Measurements from ENCODE around the gene ATXN1.

The ATXN1 gene

DNA sequence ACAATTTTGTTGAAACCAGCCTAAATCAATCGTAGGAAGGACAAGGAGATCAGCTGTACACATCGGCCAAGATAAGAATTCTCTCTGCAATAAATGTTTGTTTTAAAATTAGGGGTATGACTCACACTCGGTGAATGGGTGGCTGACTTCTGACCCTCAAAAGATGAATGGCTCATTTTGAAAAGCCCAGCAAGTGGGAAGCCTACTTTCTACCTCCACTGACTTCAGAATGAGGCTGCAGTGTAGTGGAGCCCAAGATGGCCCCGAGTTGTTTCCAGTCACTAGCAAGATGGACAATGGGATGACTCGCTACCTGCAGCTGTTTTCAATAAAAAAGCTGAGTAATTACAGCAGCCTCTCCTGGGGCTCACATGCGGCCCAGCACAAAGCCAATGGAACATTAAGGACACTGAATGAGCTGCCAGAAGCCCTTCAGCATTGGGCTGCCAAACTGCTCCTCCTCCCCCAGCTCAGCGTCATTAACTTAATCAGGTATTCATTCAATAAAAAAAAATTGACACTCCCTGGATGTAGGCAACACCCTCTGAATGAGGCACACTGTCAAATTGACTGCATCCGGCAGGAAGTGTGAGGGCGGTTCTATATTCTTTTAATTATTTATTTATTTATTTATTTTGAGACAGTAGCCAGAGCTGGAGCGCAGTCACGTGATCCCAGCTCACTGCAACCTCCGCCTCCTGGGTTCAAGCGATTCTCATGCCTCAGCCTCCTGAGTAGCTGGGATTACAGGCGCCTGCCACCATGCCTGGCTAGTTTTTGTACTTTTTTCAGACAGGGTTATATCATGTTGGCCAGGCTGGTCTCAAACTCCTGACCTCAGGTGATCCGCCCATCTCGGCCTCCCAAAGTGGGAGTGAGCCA is 415.6 kb downstream of the ATXN1 start:
- DNase-seq (ENCODE audit: low read depth in 3 of 3, low spot score in 1 of 3) = no peak

DNA sequence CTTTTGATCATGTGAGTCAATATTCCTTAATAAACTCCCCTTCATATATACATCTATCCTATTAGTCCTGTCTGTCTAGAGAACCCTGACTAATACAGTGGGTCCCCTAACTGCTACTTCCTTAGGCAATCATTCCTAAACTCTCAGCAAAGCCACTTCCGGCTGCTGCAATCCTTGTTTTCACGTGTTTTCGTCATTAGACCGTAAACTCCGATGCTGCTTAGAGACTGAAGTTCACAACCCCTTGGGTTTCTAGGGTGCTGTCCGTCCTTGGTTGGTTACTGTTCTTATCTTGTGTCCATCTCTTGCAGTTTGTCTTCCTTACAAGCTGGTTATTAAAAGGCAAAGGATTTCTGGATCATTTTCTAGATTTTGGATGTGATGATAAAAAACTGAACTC is 416.5 kb downstream of the ATXN1 start:
- no peak for DNase-seq (ENCODE audit: low read depth in 3 of 3, low spot score in 1 of 3)

DNA sequence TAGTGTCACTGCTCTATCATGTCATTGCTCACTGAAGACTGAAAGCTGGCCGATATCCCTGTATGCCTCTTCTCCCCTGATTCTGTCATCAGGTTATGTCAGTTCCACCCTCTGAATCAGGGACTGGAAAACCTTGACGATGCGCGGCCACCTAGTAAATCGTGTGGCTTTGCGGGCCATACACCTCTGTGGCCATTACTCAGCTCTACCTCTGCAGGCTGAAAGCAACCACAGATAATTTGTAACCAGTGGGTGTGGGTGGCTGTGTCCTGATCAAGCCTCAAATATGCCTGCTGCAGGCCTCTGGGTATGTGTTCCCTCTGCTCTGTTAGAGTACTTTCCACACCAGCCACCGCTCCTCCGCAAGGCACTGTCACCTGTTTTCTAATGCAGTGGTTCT is 417.7 kb downstream of the ATXN1 start:
- DNase-seq (ENCODE audit: low read depth in 3 of 3, low spot score in 1 of 3) = no peak

DNA sequence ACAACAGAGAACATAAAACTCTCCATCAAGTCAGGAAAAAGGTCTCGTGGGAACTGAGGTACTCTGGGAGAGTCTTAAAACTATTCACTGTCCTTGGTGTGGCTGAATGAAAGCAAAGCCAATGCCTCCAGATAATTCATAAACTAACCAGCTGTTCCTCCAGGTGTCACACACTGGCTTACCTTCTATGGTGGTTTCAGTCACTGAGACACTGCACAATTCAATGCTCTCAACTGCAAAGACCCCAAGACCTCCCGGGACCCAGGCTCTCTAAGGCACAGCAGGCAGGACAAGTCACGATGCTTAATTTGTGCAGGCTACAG is 422.0 kb downstream of the ATXN1 start:
- DNase-seq (ENCODE audit: low read depth in 3 of 3, low spot score in 1 of 3) = no peak

DNA sequence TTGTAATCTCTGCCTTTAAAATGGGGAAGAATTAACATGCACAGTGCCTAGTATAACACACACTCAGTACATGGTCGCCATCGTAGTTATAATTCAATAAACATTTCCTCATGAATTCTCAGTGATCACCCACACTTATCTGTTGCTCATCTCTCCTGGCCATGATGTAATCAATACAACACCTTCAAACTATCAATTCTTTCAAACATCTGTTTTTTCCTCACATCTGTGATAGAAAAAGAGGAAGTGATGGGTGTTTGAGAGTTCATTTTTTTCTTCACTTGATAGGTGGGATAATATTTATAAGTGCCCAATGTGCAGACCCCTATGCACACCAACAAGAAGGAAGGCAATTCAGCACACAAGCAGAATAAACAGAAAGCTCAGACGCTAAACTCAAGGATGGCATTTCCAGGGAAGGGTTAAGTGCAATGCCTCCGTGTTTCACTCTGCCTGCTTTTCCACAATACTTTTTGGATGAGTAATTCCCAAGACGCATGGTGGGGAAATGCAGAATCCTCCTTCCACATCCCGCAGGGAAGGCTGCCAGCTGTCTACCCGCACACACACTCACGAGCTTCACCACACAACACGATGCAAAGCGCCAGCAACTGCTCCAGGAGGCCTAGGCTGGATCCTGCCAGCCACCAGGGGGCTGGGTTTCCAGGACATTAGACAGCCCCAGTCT is 422.5 kb downstream of the ATXN1 start:
- no peak for DNase-seq (ENCODE audit: low read depth in 3 of 3, low spot score in 1 of 3)

DNA sequence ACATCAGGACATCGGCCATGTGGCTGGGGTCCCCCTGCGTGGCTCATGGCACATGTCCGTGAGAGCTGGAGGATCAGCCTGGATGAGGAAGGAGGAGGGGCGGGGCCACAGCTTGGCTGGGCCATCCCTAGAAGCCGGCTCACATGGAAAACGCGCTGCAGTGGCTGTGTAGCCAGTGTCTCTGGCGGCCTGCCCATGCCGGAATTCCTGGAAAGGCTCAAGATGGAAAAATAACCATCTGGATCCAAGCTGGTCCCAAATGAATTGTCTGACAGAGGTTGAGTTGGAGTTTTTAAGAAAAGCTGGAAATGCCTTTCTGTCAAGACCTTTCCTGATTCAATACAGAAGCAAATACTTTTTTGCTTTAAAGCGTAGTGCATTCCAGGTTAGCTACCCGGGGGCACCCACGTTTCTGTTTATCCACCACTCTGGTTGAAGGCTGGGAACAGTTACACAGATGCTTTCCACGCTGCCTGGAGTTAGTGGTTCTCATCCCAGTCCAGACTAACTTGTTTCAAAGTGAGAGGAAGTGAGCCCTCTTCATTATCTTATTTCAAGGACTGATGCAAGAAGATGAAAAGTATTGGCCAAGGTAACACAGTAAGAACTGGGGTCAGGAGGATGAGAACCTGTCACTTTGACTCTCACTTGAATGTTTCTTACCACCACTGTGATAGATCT is 423.8 kb downstream of the ATXN1 start:
- no peak for DNase-seq (ENCODE audit: low read depth in 3 of 3, low spot score in 1 of 3)

DNA sequence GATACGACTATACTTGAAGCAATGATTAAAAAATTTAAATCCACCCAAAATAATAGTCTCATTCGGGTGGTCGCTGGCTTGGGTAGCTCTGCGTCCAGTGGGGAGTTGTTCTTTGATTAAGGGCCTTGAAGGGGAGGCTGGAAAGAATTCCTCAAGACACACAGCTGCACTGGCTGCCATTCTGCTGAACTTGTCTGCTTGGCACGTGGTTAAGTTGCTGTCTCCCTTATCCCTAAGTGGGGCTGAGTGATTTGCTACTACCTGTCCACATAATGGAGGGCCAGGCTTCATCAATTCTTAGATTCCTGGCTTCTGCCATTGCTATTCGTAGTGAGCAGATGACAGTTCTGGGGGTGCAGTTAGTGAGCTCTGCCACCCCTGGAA is 424.4 kb downstream of the ATXN1 start:
- DNase-seq (ENCODE audit: low read depth in 3 of 3, low spot score in 1 of 3) = no peak

DNA sequence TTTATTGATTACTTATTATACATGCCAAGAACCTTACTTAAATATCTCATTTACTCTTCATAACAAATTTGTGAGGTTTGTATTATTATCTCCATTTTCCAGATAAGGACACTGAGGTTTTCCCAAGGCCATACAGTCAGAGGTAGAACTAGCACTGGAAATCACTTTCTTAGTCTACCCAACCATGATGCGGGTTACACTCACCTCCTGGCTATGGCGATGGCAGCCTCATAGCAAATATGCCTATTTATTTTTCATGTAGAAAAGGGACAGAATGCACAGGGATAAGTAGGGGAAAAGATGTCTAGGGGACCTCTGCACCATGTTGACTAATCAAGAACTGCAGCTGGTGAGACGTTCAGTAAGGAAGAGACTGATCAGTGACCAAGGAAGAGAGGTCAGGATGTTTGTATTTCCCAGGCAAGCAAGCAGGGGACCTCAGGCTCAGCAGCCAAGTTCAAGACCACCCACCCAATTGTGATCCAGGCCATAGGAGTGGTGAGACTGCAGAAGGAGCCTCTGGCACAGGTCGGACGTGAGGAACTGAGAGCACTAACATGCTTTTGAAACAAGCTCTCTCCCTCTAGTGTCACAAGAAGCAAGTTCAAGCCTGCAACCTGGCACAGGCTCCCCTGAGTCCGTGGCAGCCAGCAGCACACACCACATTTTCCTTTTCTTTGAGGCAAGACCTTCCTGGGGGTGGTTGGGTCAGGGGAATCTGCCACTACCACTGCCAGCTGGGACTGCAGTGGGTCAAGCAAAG is 425.0 kb downstream of the ATXN1 start:
- DNase-seq (ENCODE audit: low read depth in 3 of 3, low spot score in 1 of 3) = no peak

DNA sequence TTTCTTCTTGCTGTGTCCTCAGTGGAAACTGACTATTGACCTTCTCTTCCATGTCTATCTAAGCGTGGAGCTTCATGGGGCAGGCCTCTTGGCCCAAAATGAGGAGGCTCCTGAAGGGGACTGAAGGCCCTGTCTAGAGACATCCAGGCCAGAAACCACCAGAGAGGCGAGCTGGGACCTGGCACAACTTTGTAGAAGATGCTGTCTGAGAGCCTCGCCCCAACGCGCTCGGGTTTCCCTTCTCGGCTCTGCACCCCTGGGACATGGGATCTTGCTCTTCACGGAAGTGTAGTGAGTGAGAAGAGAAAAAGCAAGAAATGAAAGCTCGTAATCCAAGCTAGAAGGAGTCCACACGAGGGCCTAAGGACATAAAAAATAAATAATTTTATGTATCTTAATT is 426.1 kb downstream of the ATXN1 start:
- DNase-seq (ENCODE audit: low read depth in 3 of 3, low spot score in 1 of 3) = no peak

DNA sequence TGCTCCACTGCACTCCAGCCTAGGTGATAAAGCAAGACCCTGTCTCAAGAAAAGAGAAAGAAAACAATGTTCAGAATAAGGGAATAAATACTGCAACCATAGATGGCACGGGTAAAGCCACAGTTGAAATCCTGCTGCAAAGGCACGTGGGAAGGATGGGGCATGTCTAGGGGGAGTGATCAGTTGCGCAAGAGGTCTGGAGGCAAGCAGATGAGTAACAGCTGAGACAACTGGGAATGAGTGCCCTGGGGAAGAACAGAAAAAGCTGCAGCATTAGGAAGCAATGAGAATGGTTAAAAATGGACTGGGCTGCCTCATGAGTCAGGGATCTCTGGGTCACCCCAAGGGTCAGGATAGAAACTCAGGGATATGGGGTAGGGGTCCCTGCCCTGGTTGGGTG is 426.6 kb downstream of the ATXN1 start:
- DNase-seq (ENCODE audit: low read depth in 3 of 3, low spot score in 1 of 3) = no peak

DNA sequence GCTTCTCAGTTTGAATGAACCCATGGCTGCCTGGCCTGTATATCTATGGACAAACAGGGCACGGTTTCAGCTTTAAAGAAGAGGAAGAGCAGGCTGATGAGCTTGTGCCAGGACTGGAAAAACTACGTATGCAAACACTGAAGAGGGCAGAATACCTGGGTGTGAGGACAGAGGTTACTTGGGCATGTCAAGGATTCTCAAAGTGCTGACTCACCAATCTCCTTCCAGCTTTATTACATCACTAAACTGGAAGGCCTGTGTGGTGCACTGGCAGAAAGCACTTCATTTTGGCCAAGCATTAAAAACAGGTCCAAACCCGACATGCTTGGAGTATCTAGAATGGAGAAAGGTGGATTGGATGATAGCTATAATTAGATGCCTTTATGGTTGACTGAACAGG is 427.7 kb downstream of the ATXN1 start:
- no peak for DNase-seq (ENCODE audit: low read depth in 3 of 3, low spot score in 1 of 3)

DNA sequence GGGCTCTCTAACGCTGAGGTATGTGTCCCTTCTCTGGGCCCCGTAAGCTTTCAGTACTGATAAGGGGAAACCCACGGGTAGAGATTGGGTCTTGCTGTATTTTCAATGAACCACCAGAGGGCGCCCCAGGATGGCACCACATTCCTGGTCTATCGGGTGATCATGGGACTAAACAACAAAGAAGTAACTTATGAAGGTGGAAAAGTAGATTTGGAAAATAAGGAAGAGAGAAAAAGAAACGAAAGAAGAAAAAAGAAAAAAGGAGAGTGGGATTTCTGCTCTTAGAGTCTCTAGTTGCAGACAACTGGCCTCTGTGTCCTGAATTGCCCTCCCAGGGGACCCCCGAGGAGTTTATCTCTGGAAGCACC is 429.1 kb downstream of the ATXN1 start:
- DNase-seq (ENCODE audit: low read depth in 3 of 3, low spot score in 1 of 3) = peak; percentile 60 to 66 (median 65)

DNA sequence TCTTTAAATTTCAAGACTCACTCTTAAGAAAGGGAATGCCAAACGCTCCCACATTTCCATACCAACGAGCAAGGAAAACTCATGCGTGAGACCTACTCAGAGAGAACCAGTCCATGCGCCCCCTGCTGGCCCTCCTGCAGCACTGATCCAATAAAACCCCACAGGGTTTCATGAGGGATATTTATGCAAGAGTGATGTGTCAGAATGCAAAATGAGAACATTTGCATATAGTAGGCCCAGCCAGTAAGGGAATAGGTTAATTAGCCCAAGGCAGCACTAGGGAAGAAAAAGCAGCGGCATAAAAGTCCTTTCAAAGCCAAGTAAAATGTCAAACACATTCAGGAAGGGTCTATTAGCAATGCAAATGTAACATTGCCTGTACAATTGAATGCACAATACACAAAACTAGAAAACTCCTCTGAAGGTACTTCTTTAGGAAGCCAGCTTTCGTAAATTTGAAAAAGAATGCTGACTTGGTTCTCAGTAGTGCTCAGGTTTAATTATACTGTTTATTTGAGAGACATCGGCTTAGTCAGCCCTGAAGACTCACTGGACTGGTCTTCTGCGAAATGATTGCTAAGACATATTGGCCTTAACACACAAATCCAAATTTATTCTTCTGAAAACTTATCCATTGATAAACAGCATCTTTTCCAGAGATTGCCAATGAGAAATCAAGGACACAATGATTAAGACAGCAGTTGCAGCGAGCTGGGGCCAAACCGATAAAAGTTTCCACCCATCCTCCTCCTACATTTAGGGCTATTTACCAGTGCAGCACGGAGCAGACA is 429.7 kb downstream of the ATXN1 start:
- DNase-seq (ENCODE audit: low read depth in 3 of 3, low spot score in 1 of 3) = peak; percentile 18 to 53 (median 30)

DNA sequence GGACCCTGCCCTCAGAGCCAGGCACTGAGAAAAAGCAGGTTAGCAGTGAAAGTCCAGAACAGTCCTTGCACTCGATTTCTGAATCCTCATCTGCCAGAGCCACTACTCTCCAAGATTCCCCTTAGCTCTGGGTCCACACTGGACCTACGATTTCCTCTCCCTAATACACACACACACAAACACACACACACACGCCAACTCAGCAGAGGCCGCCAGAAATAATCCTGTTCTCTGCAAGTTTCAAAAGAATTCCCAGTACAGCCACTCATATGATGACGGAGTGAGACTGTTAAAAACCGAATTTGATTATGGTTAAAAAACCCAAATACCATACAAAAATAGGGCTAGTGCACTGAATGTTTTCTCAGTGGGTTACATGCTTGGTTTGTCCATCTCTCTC is 432.0 kb downstream of the ATXN1 start:
- DNase-seq (ENCODE audit: low read depth in 3 of 3, low spot score in 1 of 3) = no peak

DNA sequence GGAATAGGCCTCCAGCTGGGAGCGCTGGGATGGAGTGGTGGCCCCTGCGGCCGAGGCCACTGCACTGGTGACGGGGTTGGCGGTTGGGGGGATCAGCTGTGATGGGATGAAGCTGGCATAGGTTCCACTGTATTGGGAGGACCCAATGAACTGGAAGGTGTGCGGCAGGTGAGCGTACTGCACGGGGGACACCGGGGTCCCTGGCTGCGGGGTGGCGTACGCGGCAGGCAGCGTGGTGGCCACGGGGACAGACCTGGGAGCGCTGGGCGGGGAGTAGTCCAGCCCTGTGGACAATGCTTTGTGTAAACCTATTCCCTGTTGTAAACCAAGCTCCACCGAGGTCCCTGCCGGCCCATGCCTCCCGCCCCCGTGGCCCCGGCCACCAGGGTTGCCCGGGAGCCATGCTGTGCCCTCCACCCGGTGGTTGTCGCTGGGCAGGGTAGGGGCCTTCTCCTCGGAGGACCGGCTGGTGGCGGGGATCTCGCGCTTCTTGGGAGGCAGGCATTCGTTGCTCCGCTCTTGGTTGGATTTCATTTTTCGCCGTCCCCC is 433.4 kb downstream of the ATXN1 start:
- no peak for DNase-seq (ENCODE audit: low read depth in 3 of 3, low spot score in 1 of 3)

DNA sequence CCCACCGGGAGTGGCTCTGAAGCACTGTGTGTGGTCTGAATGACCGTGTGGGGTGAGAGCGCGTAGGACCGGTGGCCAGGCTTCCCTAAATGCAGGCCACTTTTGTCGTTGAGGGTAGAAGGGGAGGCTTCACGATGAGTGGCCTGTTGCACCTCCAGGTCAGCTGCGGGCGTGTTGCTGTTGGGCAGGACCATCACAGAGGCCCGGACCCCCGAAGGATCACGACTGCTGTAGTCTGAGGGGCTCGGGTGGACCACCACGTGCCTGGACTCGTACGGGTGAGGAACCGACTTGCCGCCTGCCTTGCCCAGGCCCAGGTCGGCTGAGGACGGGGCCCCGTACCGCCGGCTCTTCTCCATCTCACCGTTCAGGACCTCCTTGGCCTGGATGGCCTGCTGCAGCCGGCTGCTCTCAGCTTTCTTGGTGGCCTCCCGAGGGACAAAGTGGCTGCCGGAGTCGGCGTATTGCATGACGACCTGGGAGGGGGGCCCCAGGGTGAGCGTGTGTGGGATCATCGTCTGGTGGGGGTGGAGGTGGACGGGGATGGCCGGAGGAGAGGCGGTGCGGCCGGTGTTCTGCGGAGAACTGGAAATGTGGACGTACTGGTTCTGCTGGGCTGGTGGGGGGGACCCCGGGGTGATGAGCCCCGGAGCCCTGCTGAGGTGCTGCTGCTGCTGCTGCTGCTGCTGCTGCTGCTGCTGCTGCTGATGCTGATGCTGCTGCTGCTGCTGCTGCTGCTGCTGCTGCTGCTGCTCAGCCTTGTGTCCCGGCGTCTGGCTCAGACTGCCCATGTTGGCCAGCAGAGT is 434.1 kb downstream of the ATXN1 start:
- no peak for DNase-seq (ENCODE audit: low read depth in 3 of 3, low spot score in 1 of 3)

DNA sequence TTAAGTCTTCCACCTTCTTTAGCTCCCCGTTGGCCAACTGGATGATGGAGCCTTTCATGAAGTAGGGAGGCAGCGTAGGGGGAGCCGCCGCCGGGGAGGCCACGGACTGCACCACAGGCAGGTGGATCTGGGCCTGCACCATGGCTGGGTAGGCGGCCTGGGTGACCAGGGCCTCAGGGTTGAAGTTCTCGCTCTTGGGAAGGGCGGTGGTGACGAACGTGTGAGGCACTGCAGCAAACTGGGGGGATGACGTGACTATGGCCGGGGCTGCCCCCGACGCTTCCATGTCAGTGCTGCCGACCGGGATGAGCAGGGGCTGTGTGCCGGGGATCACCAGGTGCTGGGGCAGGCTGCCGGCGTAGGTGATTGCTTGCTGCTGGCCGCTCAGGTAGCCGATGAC is 434.7 kb downstream of the ATXN1 start:
- DNase-seq (ENCODE audit: low read depth in 3 of 3, low spot score in 1 of 3) = no peak

DNA sequence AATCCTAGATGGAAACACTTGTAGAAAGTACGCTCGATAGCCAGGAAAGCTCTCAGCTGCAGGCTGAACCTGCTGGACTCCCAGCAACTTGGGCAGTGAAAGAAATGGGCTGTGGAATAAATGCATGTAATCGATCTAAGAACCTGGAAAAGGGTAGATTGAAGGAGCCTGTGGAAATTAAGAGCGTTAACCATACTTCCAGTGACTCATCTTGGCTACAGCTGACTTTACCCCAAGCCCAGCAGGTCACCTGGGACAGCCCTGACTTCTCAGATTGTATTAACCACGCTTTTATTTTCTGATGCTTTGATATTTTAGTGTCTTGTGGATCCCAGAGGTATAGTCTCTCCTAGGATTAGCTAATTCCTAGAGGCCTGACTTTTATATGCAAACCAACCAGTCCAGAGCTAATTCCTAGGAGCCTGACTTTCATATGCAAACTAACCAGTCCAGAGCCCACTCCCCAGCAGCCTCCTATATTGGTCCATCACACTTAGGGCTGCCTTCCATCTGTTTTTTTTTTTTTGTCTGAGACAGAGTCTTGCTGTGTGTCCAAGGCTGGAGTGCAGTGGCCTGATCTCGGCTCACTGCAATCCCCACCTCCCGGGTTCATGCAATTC is 436.5 kb downstream of the ATXN1 start:
- no peak for DNase-seq (ENCODE audit: low read depth in 3 of 3, low spot score in 1 of 3)

DNA sequence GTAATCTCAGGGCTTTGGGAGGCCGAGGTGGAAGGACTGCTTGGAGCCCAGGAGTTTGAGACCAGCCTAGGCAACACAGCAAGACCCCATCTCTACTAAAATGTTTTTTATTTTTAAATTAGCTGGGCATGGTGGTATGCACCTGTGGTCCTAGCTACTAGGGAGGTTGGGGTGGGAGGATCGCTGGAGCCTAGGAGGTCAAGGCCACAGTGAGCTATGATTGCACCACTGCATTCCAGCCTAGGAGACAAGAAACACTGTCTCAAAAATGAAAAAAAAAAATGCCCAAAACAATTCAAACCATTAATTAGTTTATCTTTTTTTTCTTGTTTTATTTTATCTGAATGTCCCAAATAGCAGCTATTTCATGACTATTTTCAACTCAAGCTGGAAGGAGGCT is 437.1 kb downstream of the ATXN1 start:
- no peak for DNase-seq (ENCODE audit: low read depth in 3 of 3, low spot score in 1 of 3)

All from stimulated activated CD4-positive, alpha-beta T cell treated with anti-CD3 and anti-CD28 coated beads, TNF-alpha, amount 100 ng/mL, for 1 hour (primary cell).